DOHH2 (cell line): ENCODE measurements around the gene DZIP1L.
"Not testable (repeated sequence)": the region's sequence is repeated elsewhere in the genome, so short reads cannot be mapped to it uniquely, and the experiment has no call there.

Experiments used
- H3F3A ChIP-seq: fragments of 200-600 bp; sonication (generic), shearing (Covaris generic); 2 replicates; pipeline ENCODE4 v1.6.0; 2016; ENCODE audit warnings: antibody characterized with exemption, mild to moderate bottlenecking; ENCODE audit not compliant: control insufficient read depth, insufficient read depth
- H3K27ac ChIP-seq: fragments of 200-600 bp; sonication (generic); 2 replicates; pipeline ENCODE4 v1.5.1; 2014; ENCODE audit warnings: low read depth, mild to moderate bottlenecking, low read length, moderate library complexity
- H3K27me3 ChIP-seq: fragments of 200-600 bp; sonication (generic); 2 replicates; pipeline ENCODE4 v1.6.1; 2014; ENCODE audit warnings: mild to moderate bottlenecking, low read length, mixed read lengths; ENCODE audit not compliant: control insufficient read depth
- H3K36me3 ChIP-seq: fragments of 200-600 bp; sonication (generic); 2 replicates; pipeline ENCODE4 v1.6.1; 2014; ENCODE audit warnings: mild to moderate bottlenecking, low read length, moderate library complexity, mixed read lengths; ENCODE audit not compliant: control insufficient read depth
- H3K4me1 ChIP-seq: fragments of 200-600 bp; sonication (generic); 2 replicates; pipeline ENCODE4 v1.6.1; 2014; ENCODE audit warnings: mild to moderate bottlenecking, low read length, mixed read lengths; ENCODE audit not compliant: control insufficient read depth
- H3K4me2 ChIP-seq: fragments of 200-600 bp; sonication (generic); 2 replicates; pipeline ENCODE4 v1.6.0; 2014; ENCODE audit warnings: mild to moderate bottlenecking, low read length, moderate library complexity
- H3K4me3 ChIP-seq: fragments of 200-600 bp; sonication (generic); 2 replicates; pipeline ENCODE4 v1.5.1; 2014; ENCODE audit warnings: mild to moderate bottlenecking, low read length, mixed read lengths
- H3K79me2 ChIP-seq: fragments of 200-600 bp; sonication (generic); 2 replicates; pipeline ENCODE4 v1.6.1; 2014; ENCODE audit warnings: mild to moderate bottlenecking, low read length, mixed read lengths; ENCODE audit not compliant: control insufficient read depth
- H3K9me2 ChIP-seq: fragments of 200-600 bp; sonication (generic); replicated peaks from 2 replicates; pipeline ENCODE4 v1.6.1; 2014; ENCODE audit warnings: mild to moderate bottlenecking, low read length, mixed read lengths; ENCODE audit not compliant: control insufficient read depth
- H3K9me3 ChIP-seq: fragments of 200-600 bp; sonication (generic); 2 replicates; pipeline ENCODE4 v1.6.1; 2014; ENCODE audit warnings: antibody characterized with exemption, low read length, mixed read lengths; ENCODE audit not compliant: control insufficient read depth, insufficient read depth
- H4K20me1 ChIP-seq: fragments of 200-600 bp; sonication (generic); 2 replicates; pipeline ENCODE4 v1.6.0; 2014; ENCODE audit warnings: low read depth, mild to moderate bottlenecking, antibody characterized with exemption, low read length, moderate library complexity; ENCODE audit not compliant: control insufficient read depth, insufficient read depth
- CTCF ChIP-seq: fragments of 200-600 bp; sonication (generic); IDR thresholded peaks from one replicate; pipeline ENCODE4 v1.5.1; 2014; ENCODE audit warnings: antibody characterized with exemption, mild to moderate bottlenecking, low read depth, low read length; ENCODE audit not compliant: poor library complexity, severe bottlenecking
- EZH2phosphoT487 ChIP-seq: fragments of 200-600 bp; sonication (generic); IDR thresholded peaks from 2 replicates; pipeline ENCODE4 v1.6.1; 2017; ENCODE audit warnings: borderline replicate concordance, mild to moderate bottlenecking, antibody characterized with exemption, low read length, moderate library complexity, mixed read lengths

The DZIP1L gene

GRCh38 chr3:138093721-138094120 is 21.7 kb downstream of the DZIP1L start:
- Histone ChIP-seq H3K27me3 (peaks cover 4% of the 10 kb centered on the region; the same call in 1 of the 2 replicates), H3K79me2 (no peaks in the 10 kb centered on the region), H4K20me1 (no peaks in the 10 kb centered on the region), H3K4me2 (no peak overlapping the region), H3F3A (no peaks in the 10 kb centered on the region), H3K9me2 (no peaks in the 10 kb centered on the region), H3K4me1 (no peaks in the 10 kb centered on the region), H3K36me3 (no peaks in the 10 kb centered on the region), H3K9me3 (no peaks in the 10 kb centered on the region), H3K4me3 (no peak overlapping the region), H3K27ac (no peak overlapping the region)
- TF ChIP-seq EZH2phosphoT487, result no peak
- no peak for TF ChIP-seq CTCF

- H3K9me2 ChIP-seq, result no peaks in the 10 kb centered on the region
- H3K4me2 ChIP-seq, result no peak overlapping the region
- H3K4me1 ChIP-seq, result no peaks in the 10 kb centered on the region
- H4K20me1 ChIP-seq, result no peaks in the 10 kb centered on the region
- no peaks in the 10 kb centered on the region for H3K36me3 ChIP-seq
- H3K27me3 ChIP-seq, result peaks cover 6% of the 10 kb centered on the region; the same call in 1 of the 2 replicates
- H3K4me3 ChIP-seq, result no peak overlapping the region
- no peaks in the 10 kb centered on the region for H3F3A ChIP-seq
- no peaks in the 10 kb centered on the region for H3K9me3 ChIP-seq
- TF ChIP-seq EZH2phosphoT487 (no peak), CTCF (no peak)
- H3K27ac ChIP-seq, result no peak overlapping the region
- H3K79me2 ChIP-seq, result no peaks in the 10 kb centered on the region
Measured at GRCh38 chr3:138092023-138092422, 23.4 kb downstream of the DZIP1L start.

GRCh38 chr3:138089091-138089490 is 26.3 kb downstream of the DZIP1L start:
- H3K4me2 ChIP-seq, result no peak overlapping the region
- no peak overlapping the region for H3K4me3 ChIP-seq
- no peaks in the 10 kb centered on the region for H3K9me2 ChIP-seq
- H4K20me1 ChIP-seq, result no peaks in the 10 kb centered on the region
- H3K36me3 ChIP-seq, result no peaks in the 10 kb centered on the region
- H3K9me3 ChIP-seq, result no peaks in the 10 kb centered on the region
- no peaks in the 10 kb centered on the region for H3K4me1 ChIP-seq
- H3K79me2 ChIP-seq, result no peaks in the 10 kb centered on the region
- no peak overlapping the region for H3K27ac ChIP-seq
- TF ChIP-seq CTCF (no peak), EZH2phosphoT487 (no peak)
- no peaks in the 10 kb centered on the region for H3F3A ChIP-seq
- H3K27me3 ChIP-seq, result peaks cover 2% of the 10 kb centered on the region; the same call in 1 of the 2 replicates

- not testable (repeated sequence) for H3F3A ChIP-seq, H3K36me3 ChIP-seq, H3K79me2 ChIP-seq, H3K4me1 ChIP-seq, H4K20me1 ChIP-seq, H3K9me2 ChIP-seq, H3K9me3 ChIP-seq, H3K27ac ChIP-seq, H3K4me2 ChIP-seq, H3K4me3 ChIP-seq
- H3K27me3 ChIP-seq, result peaks cover 16% of the 10 kb centered on the region
Measured at GRCh38 chr3:138085745-138086144, 29.7 kb downstream of the DZIP1L start.
